ENCODE measurements around the gene DNM3.
A peak's percentile ranks its signal among the peaks of the same experiment; 100 is the strongest.
"Not testable (repeated sequence)": the region's sequence is repeated elsewhere in the genome, so short reads cannot be mapped to it uniquely, and the experiment has no call there.

DNM3 gene

GRCh38 chr1:172371646-172372045, 530.3 kb downstream of the DNM3 start:
- not testable (repeated sequence) for H3K4me3 Mint-ChIP-seq, H3K27me3 Mint-ChIP-seq, H3K27ac Mint-ChIP-seq, H3K4me1 Mint-ChIP-seq, DNase-seq, ATAC-seq
- H3K9me3 Mint-ChIP-seq = peaks cover 20 to 24% of the 10 kb centered on the region in 2 donors

GRCh38 chr1:172373864-172374263, 532.6 kb downstream of the DNM3 start:
- H3K4me3 Mint-ChIP-seq = no peak overlapping the region
- H3K4me1 Mint-ChIP-seq = peaks cover 7% of the 10 kb centered on the region
- no peak overlapping the region for H3K27ac Mint-ChIP-seq
- H3K27me3 Mint-ChIP-seq = no peaks in the 10 kb centered on the region
- H3K9me3 Mint-ChIP-seq = peaks cover 0 to 2% of the 10 kb centered on the region in 2 donors
- DNase-seq (no peak), ATAC-seq (no peak)

- Mint-ChIP-seq H3K4me3 (no peak overlapping the region), H3K9me3 (no peaks in the 10 kb centered on the region), H3K27me3 (no peaks in the 10 kb centered on the region), H3K4me1 (peaks cover 11% of the 10 kb centered on the region), H3K27ac (no peak overlapping the region)
- DNase-seq = no peak
- peak; percentile 67 for ATAC-seq
Measured at GRCh38 chr1:172375211-172375631, 533.9 kb downstream of the DNM3 start.

- Mint-ChIP-seq H3K9me3 (no peaks in the 10 kb centered on the region), H3K4me3 (no peak overlapping the region), H3K27me3 (no peaks in the 10 kb centered on the region), H3K27ac (no peak overlapping the region), H3K4me1 (peaks cover 20% of the 10 kb centered on the region)
- DNase-seq = no peak
- ATAC-seq = no peak
Measured at GRCh38 chr1:172376431-172376830, 535.1 kb downstream of the DNM3 start.

- Mint-ChIP-seq H3K27ac (no peak overlapping the region), H3K9me3 (no peaks in the 10 kb centered on the region), H3K4me1 (peaks cover 26% of the 10 kb centered on the region), H3K27me3 (no peaks in the 10 kb centered on the region), H3K4me3 (no peak overlapping the region)
- no peak for ATAC-seq
- DNase-seq = no peak
Measured at GRCh38 chr1:172377565-172377964, 536.3 kb downstream of the DNM3 start.

GRCh38 chr1:172378109-172378760, 536.9 kb downstream of the DNM3 start:
- Mint-ChIP-seq H3K4me1 (peaks cover 26% of the 10 kb centered on the region), H3K4me3 (no peak overlapping the region), H3K9me3 (no peaks in the 10 kb centered on the region), H3K27ac (no peak overlapping the region), H3K27me3 (no peaks in the 10 kb centered on the region)
- ATAC-seq = no peak
- DNase-seq = no peak

GRCh38 chr1:172380441-172381244, 539.3 kb downstream of the DNM3 start:
- Mint-ChIP-seq H3K4me3 (peak overlapping the region; percentile 58 to 76), H3K9me3 (no peaks in the 10 kb centered on the region), H3K4me1 (peaks cover 20% of the 10 kb centered on the region), H3K27ac (peak overlapping the region; percentile 81 to 84), H3K27me3 (no peaks in the 10 kb centered on the region)
- DNase-seq (peak in 1 of 2 donors; percentile 21), ATAC-seq (peak; percentile 99)

- Mint-ChIP-seq H3K27ac (no peak overlapping the region), H3K27me3 (no peaks in the 10 kb centered on the region), H3K4me1 (peaks cover 20% of the 10 kb centered on the region), H3K4me3 (no peak overlapping the region), H3K9me3 (no peaks in the 10 kb centered on the region)
- DNase-seq (no peak), ATAC-seq (no peak)
Measured at GRCh38 chr1:172381946-172382345, 540.6 kb downstream of the DNM3 start.

GRCh38 chr1:172382406-172382805, 541.1 kb downstream of the DNM3 start:
- Mint-ChIP-seq H3K9me3 (no peaks in the 10 kb centered on the region), H3K27ac (no peak overlapping the region), H3K4me1 (peaks cover 20% of the 10 kb centered on the region), H3K4me3 (no peak overlapping the region), H3K27me3 (no peaks in the 10 kb centered on the region)
- ATAC-seq (no peak), DNase-seq (no peak)

GRCh38 chr1:172382990-172383389, 541.7 kb downstream of the DNM3 start:
- Mint-ChIP-seq H3K27me3 (no peaks in the 10 kb centered on the region), H3K4me1 (peaks cover 20% of the 10 kb centered on the region), H3K9me3 (no peaks in the 10 kb centered on the region), H3K4me3 (no peak overlapping the region), H3K27ac (peak overlapping the region in 1 of 2 donors; percentile 27)
- ATAC-seq (no peak), DNase-seq (no peak)

- ATAC-seq = no peak
- Mint-ChIP-seq H3K4me3 (no peak overlapping the region), H3K27me3 (no peaks in the 10 kb centered on the region), H3K4me1 (peaks cover 20% of the 10 kb centered on the region), H3K9me3 (no peaks in the 10 kb centered on the region), H3K27ac (peak overlapping the region in 1 of 2 donors; percentile 19)
- no peak for DNase-seq
Measured at GRCh38 chr1:172383536-172383935, 542.2 kb downstream of the DNM3 start.

GRCh38 chr1:172384656-172385055, 543.4 kb downstream of the DNM3 start:
- H3K27ac Mint-ChIP-seq = no peak overlapping the region
- DNase-seq (no peak), ATAC-seq (no peak)
- H3K9me3 Mint-ChIP-seq = no peaks in the 10 kb centered on the region
- H3K27me3 Mint-ChIP-seq = no peaks in the 10 kb centered on the region
- peaks cover 15% of the 10 kb centered on the region for H3K4me1 Mint-ChIP-seq
- H3K4me3 Mint-ChIP-seq = no peak overlapping the region

GRCh38 chr1:172386046-172386445, 544.7 kb downstream of the DNM3 start:
- no peaks in the 10 kb centered on the region for H3K9me3 Mint-ChIP-seq
- no peak overlapping the region for H3K4me3 Mint-ChIP-seq
- H3K27me3 Mint-ChIP-seq = no peaks in the 10 kb centered on the region
- ATAC-seq = no peak
- H3K27ac Mint-ChIP-seq = no peak overlapping the region
- H3K4me1 Mint-ChIP-seq = peaks cover 18% of the 10 kb centered on the region
- DNase-seq = no peak

- H3K27me3 Mint-ChIP-seq = no peaks in the 10 kb centered on the region
- H3K4me1 Mint-ChIP-seq = peaks cover 26% of the 10 kb centered on the region
- H3K27ac Mint-ChIP-seq = no peak overlapping the region
- H3K4me3 Mint-ChIP-seq = no peak overlapping the region
- no peak for ATAC-seq
- DNase-seq = no peak
- no peaks in the 10 kb centered on the region for H3K9me3 Mint-ChIP-seq
Measured at GRCh38 chr1:172388490-172388889, 547.2 kb downstream of the DNM3 start.

- ATAC-seq (no peak), DNase-seq (no peak)
- Mint-ChIP-seq H3K9me3 (no peaks in the 10 kb centered on the region), H3K27ac (no peak overlapping the region), H3K4me3 (no peak overlapping the region), H3K4me1 (peaks cover 44% of the 10 kb centered on the region), H3K27me3 (no peaks in the 10 kb centered on the region)
Measured at GRCh38 chr1:172390301-172390682, 549.0 kb downstream of the DNM3 start.

All from stimulated activated naive CD8-positive, alpha-beta T cell treated with anti-CD3 and anti-CD28 coated beads, Interleukin-15, amount 100 ng/mL, for 72 hours (primary cell).